Adrenal gland (tissue), 12 donors: ENCODE measurements around the gene CACNA1C. TPM values are rescaled to one million over a fixed set of nuclear protein-coding genes. Genes with fewer than 3 reads are reported as not detected.

Experiments
- DNase-seq, 7 donors: peaks; one replicate each; pipeline ENCODE4 v3.0.0-alpha.2; 2019 to 2020
- H3K27ac ChIP-seq, 5 donors: fragments of 200-600 bp; sonication (generic) in 4 of 5; 1 replicate in 3 of 5; 2 replicates in 2 of 5; pipeline versions ENCODE4 v1.5.1 to v1.8.0; 2016 to 2020; ENCODE audit warnings: mild to moderate bottlenecking in 1 of 5
- H3K27me3 ChIP-seq: fragments of 200-600 bp; 2 replicates; pipeline ENCODE4 v1.8.0; 2021
- H3K36me3 ChIP-seq, 2 donors: fragments of 200-600 bp; replicated peaks in 1 of 2; 1 replicate in 1 of 2; 2 replicates in 1 of 2; pipeline versions ENCODE4 v1.5.1 to v1.8.0; 2018 to 2022
- H3K4me1 ChIP-seq, 2 donors: fragments of 200-600 bp; replicated peaks in 1 of 2; 1 replicate in 1 of 2; 2 replicates in 1 of 2; pipeline versions ENCODE4 v1.5.1 to v1.8.0; 2018 to 2021
- H3K4me3 ChIP-seq, 4 donors: fragments of 200-600 bp; sonication (generic) in 3 of 4; one replicate each; pipeline ENCODE4 v1.5.1; 2016 to 2018
- H3K9me3 ChIP-seq, 3 donors: fragments of 200-600 bp; sonication (generic) in 1 of 3; replicated peaks in 1 of 3; 1 replicate in 2 of 3; 2 replicates in 1 of 3; pipeline versions ENCODE4 v1.5.1 to v1.8.0; 2016 to 2021
- CTCF ChIP-seq, 6 experiments: fragments of 450-650 bp in 4 of 6; fragments of 200-600 bp in 2 of 6; sonication (generic) in 1 of 6; IDR thresholded peaks; 1 replicate in 5 of 6; 2 replicates in 1 of 6; pipeline versions ENCODE4 v1.5.1 to v1.8.0; 2016 to 2021; ENCODE audit warnings: antibody characterized with exemption in 6 of 6, mild to moderate bottlenecking in 2 of 6, moderate library complexity in 1 of 6
- POLR2A ChIP-seq, 2 donors: fragments of 450-650 bp; IDR thresholded peaks; one replicate each; pipeline ENCODE4 v1.6.1; 2017; ENCODE audit warnings: antibody characterized with exemption in 2 of 2, mild to moderate bottlenecking in 2 of 2, moderate library complexity in 1 of 2
- WGBS, 4 donors: extraction: QIAGEN DNeasy Blood & Tissue Kit in 2 of 4; methylation state at CpG; one replicate each; pipeline versions ENCODE4 v1.1.5 to v1.1.7; 2013 to 2017; 5-methylcytosine and 5-hydroxymethylcytosine counted together
- intact Hi-C, 2 donors: fragments of 100-400 bp; cut with DNase I; formaldehyde crosslinking; loops; one replicate each; pipeline versions ENCODE4 v1.14.1 to v1.15.0; 2022 to 2023
- polyA plus RNA-seq, 3 donors: library from polyadenylated mRNA; stranded (reverse); fragments of 200-250 nt in 2 of 3; fragments of 350-450 nt in 1 of 3; fragmentation: Illumina TruSeq in 1 of 3; extraction: RNeasy Lipid Tissue Mini Kit (QIAGEN cat#74804) in 1 of 3; gene quantifications; one replicate each; pipeline ENCODE4 v1.2.3, GENCODE V29; 2013 to 2014
- total RNA-seq, 9 donors: library from RNA; depleted of rRNA in 4 of 9; stranded (reverse); fragments of >200 nt in 4 of 9; fragments of 120-200 nt in 1 of 9; fragmentation: NEBNext Ultra II Directional in 1 of 9; extraction: Animal tissue kit (Norgen Biotek cat#: 25700) in 1 of 9; gene quantifications; one replicate each; pipeline versions ENCODE4 v1.1.0 to v1.2.4, GENCODE V29; 2013 to 2023
- donor health status: healthy with polysubstance abuse.
- donor health status: Bipolar disorder and iron deficiency.
- donor health status: DM: yes; HTN: yes; CAD: no.
- donor health status: DM: no; HTN: no; CAD: no.
- donor health status: DM: no; HTN: no; CAD: no.
- donor health status: DM: yes; HTN: yes; CAD: no.

CACNA1C gene
- total and polyA plus RNA-seq, 12 donors = 1.4 to 5.8 (median 3.5) TPM

DNA sequence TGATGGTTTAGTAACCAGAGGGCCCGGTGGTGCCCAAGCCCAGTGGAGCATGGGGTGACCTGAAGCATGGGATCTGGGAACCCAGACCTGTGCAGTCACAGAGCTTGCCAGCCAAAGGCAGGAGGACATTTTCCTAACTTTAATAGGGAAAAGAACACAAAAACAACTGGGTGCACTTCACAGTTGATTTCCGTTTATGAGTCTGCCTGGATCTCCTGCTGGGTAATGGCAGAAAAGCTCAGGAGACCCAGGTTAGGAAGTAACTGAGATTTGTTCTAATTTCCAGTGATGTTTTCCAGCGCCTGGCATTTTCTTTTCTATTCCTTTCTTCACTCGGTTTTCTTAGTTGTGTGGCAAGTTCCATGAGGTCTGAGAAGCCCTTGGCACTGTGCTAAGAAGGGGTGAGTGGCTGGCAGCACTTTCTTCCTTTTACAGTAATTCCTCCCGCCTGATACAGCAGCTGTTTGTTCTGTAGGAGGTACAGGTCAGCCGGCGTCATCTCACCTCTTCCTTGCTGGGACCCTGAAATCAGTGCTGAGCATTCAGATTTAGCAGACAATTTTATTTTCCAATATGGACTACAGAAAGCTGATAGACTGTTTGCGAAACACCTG is 5.1 kb downstream of the CACNA1C start:
- no peaks in the 10 kb centered on the region for H3K27me3 ChIP-seq
- TF ChIP-seq POLR2A (IDR thresholded peaks at IDR 0.05) = no peak
- H3K4me1 ChIP-seq = no peaks in the 10 kb centered on the region
- WGBS, 4 donors = 69 to 81% (median 72%) methylated on average over 8 of the region's 8 CpGs
- H3K27ac ChIP-seq = no peak overlapping the region
- no peak for DNase-seq
- no peaks in the 10 kb centered on the region for H3K36me3 ChIP-seq
- H3K4me3 ChIP-seq = no peak overlapping the region
- H3K9me3 ChIP-seq = no peaks in the 10 kb centered on the region
- intact Hi-C loops = loop anchor here (5.0 to 10.0 kb wide), 3 partner anchors 227 to 527 kb away; no protein-coding TSS in a partner anchor

DNA sequence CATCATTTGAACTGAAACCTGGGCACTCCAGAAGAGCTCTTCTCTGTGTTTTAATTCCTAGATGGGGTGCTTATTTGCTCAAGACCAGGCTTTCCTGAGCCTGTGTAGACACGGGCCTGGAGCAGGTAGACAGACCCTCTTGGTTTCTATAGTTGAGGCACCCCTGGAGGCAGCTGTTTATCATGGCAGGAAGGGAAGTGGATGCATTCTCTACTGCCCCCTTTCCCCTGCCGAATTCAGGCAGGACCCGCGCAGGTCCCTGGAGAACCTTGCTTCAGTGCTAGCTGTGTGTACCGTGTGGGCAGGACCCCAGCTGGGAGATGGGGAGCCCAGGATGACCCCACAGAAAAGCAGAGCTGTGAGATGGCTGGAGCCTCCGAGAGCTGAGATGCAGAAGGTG is 6.0 kb downstream of the CACNA1C start:
- intact Hi-C loops = loop anchor here (5.0 to 10.0 kb wide), 3 partner anchors 226 to 526 kb away; no protein-coding TSS in a partner anchor
- no peak overlapping the region for H3K27ac ChIP-seq
- H3K4me1 ChIP-seq = no peaks in the 10 kb centered on the region
- no peak overlapping the region for H3K4me3 ChIP-seq
- 81 to 100% (median 85%) methylated on average over 1 to 6 of the region's 6 CpGs for WGBS, 4 donors
- no peak for DNase-seq
- no peaks in the 10 kb centered on the region for H3K27me3 ChIP-seq
- TF ChIP-seq CTCF (IDR thresholded peaks at IDR 0.05) (no peak), POLR2A (IDR thresholded peaks at IDR 0.05) (no peak)
- no peaks in the 10 kb centered on the region for H3K36me3 ChIP-seq
- H3K9me3 ChIP-seq = no peaks in the 10 kb centered on the region

- H3K4me1 ChIP-seq = no peaks in the 10 kb centered on the region
- no peak for TF ChIP-seq POLR2A (IDR thresholded peaks at IDR 0.05)
- TF ChIP-seq CTCF (IDR thresholded peaks at IDR 0.05) = no peak
- intact Hi-C loops = no loop called here
- no peak for DNase-seq
- H3K27ac ChIP-seq = no peak overlapping the region
- 91 to 96% (median 93%) methylated on average over 6 of the region's 6 CpGs for WGBS, 4 donors
- H3K4me3 ChIP-seq = no peak overlapping the region
- no peaks in the 10 kb centered on the region for H3K36me3 ChIP-seq
- H3K27me3 ChIP-seq = no peaks in the 10 kb centered on the region
- H3K9me3 ChIP-seq = no peaks in the 10 kb centered on the region
Observed at GRCh38 chr12:2061402-2061801, 8.6 kb downstream of the CACNA1C start.

- intact Hi-C loops = no loop called here
- peak overlapping the region in 1 of 4 donors; percentile 6 for H3K4me3 ChIP-seq
Observed at GRCh38 chr12:2064071-2064507, 11.3 kb downstream of the CACNA1C start.

More at GRCh38 chr12:2064071-2064507, 11.3 kb downstream of the CACNA1C start:
- Histone ChIP-seq H3K27ac (peak overlapping the region in 2 of 5 donors; percentile 48 to 57), H3K27me3 (no peaks in the 10 kb centered on the region), H3K36me3 (no peaks in the 10 kb centered on the region), H3K4me1 (no peaks in the 10 kb centered on the region), H3K9me3 (no peaks in the 10 kb centered on the region)
- TF ChIP-seq CTCF (IDR thresholded peaks at IDR 0.05) (no peak), POLR2A (IDR thresholded peaks at IDR 0.05) (no peak)
- DNase-seq = no peak
- WGBS, 4 donors = 39 to 53% (median 48%) methylated on average over 4 to 5 of the region's 5 CpGs
